Testis (tissue), 3 donors: ENCODE data around the gene HOTAIR. TPM values are rescaled to one million over a fixed set of nuclear protein-coding genes. Genes with fewer than 3 reads are reported as not detected.

ENCODE experiments used
- DNase-seq: peaks from one replicate; pipeline ENCODE4 v3.0.0-alpha.2; 2019
- H3K27ac ChIP-seq, 2 donors: fragments of 200-600 bp; sonication (generic); one replicate each; pipeline ENCODE4 v1.5.1; 2019
- H3K27me3 ChIP-seq: fragments of 200-600 bp; sonication (generic); one replicate; pipeline ENCODE4 v1.5.1; 2019
- H3K36me3 ChIP-seq: fragments of 200-600 bp; sonication (generic); one replicate; pipeline ENCODE4 v1.5.1; 2017; ENCODE audit warnings: low read depth; ENCODE audit errors: missing control alignments
- H3K4me1 ChIP-seq: fragments of 200-600 bp; sonication (generic); one replicate; pipeline ENCODE4 v1.5.1; 2019
- H3K4me3 ChIP-seq, 2 donors: fragments of 200-600 bp; sonication (generic); one replicate each; pipeline ENCODE4 v1.5.1; 2017 to 2019
- H3K9me3 ChIP-seq: fragments of 200-600 bp; sonication (generic); one replicate; pipeline ENCODE4 v1.5.1; 2017
- CTCF ChIP-seq, 3 experiments: fragments of 450-650 bp in 2 of 3; fragments of 200-600 bp in 1 of 3; sonication (generic) in 1 of 3; IDR thresholded peaks; one replicate each; pipeline ENCODE4 v1.5.1; 2016 to 2019; ENCODE audit warnings: antibody characterized with exemption in 3 of 3, mild to moderate bottlenecking in 2 of 3, moderate library complexity in 1 of 3
- POLR2A ChIP-seq: fragments of 450-650 bp; IDR thresholded peaks from one replicate; pipeline ENCODE4 v1.6.1; 2017; ENCODE audit warnings: antibody characterized with exemption, mild to moderate bottlenecking, moderate library complexity
- WGBS, 2 donors: methylation state at CpG; one replicate each; pipeline ENCODE4 v1.1.5; 2018; 5-methylcytosine and 5-hydroxymethylcytosine counted together
- intact Hi-C: fragments of 100-400 bp; cut with DNase I; formaldehyde crosslinking; loops from one replicate; pipeline ENCODE4 v1.15.1; 2023; ENCODE audit warnings: low total_unique reads
- polyA plus RNA-seq: library from polyadenylated mRNA; stranded (reverse); fragments of 350-450 nt; fragmentation: Illumina TruSeq; extraction: RNeasy Lipid Tissue Mini Kit (QIAGEN cat#74804); gene quantifications from one replicate; pipeline ENCODE4 v1.2.3, GENCODE V29; 2014; ENCODE audit warnings: low read depth, low replicate concordance; ENCODE audit not compliant: insufficient read depth
- total RNA-seq, 2 donors: library from RNA; depleted of rRNA; stranded (reverse); fragments of >200 nt; gene quantifications; one replicate each; pipeline ENCODE4 v1.2.3, GENCODE V29; 2016

The HOTAIR gene
- total and polyA plus RNA-seq, 3 donors from 2014 or later = 3.1 to 8.6 (median 3.4) TPM

DNA sequence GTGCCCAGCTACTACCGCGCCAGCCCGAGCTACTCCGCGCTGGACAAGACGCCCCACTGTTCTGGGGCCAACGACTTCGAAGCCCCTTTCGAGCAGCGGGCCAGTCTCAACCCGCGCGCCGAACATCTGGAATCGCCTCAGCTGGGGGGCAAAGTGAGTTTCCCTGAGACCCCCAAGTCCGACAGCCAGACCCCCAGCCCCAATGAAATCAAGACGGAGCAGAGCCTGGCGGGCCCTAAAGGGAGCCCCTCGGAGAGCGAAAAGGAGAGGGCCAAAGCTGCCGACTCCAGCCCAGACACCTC is 10.9 kb upstream of the HOTAIR start:
- intact Hi-C loops = loop anchor here (5.0 to 10.0 kb wide), 2 partner anchors 211 to 217 kb away; no protein-coding TSS in a partner anchor
- H3K27ac ChIP-seq = no peak overlapping the region
- WGBS, 2 donors = 0 to 5% methylated on average over 3 to 21 of the region's 21 CpGs
- TF ChIP-seq CTCF (IDR thresholded peaks at IDR 0.05) = no peak
- no peak for TF ChIP-seq POLR2A
- DNase-seq = no peak
- H3K4me3 ChIP-seq = peak overlapping the region; percentile 39 to 61
- no peaks in the 10 kb centered on the region for H3K9me3 ChIP-seq
- peaks cover 19% of the 10 kb centered on the region for H3K4me1 ChIP-seq
- no peaks in the 10 kb centered on the region for H3K36me3 ChIP-seq
- H3K27me3 ChIP-seq = no peaks in the 10 kb centered on the region

- WGBS, 2 donors = 3% methylated on average over 44 to 55 of the region's 55 CpGs
- H3K27ac ChIP-seq = no peak within 1 kb of the TSS
- peaks cover 19% of the 10 kb centered on the region for H3K4me1 ChIP-seq
- peak; percentile 97 for DNase-seq
- no peak for TF ChIP-seq POLR2A
- TF ChIP-seq CTCF (IDR thresholded peaks at IDR 0.05) = peak; percentile 39 to 91 (median 80)
- H3K4me3 ChIP-seq = peak within 1 kb of the TSS; percentile 39 to 61
- no peaks in the 10 kb centered on the region for H3K9me3 ChIP-seq
- no peaks in the 10 kb centered on the region for H3K36me3 ChIP-seq
- intact Hi-C loops = loop anchor here (5.0 to 10.0 kb wide), 2 partner anchors 210 to 217 kb away; no protein-coding TSS in a partner anchor
- no peaks in the 10 kb centered on the region for H3K27me3 ChIP-seq
These were observed 10.3 kb upstream of the HOTAIR start, which contains the start of gene HOXC10 for GRCh38 chr12:53984901-53985691. Gene HOXC10, plus strand, starts transcription at chr12:53985146. Its CDS starts 114 bp downstream, at chr12:53985260.

DNA sequence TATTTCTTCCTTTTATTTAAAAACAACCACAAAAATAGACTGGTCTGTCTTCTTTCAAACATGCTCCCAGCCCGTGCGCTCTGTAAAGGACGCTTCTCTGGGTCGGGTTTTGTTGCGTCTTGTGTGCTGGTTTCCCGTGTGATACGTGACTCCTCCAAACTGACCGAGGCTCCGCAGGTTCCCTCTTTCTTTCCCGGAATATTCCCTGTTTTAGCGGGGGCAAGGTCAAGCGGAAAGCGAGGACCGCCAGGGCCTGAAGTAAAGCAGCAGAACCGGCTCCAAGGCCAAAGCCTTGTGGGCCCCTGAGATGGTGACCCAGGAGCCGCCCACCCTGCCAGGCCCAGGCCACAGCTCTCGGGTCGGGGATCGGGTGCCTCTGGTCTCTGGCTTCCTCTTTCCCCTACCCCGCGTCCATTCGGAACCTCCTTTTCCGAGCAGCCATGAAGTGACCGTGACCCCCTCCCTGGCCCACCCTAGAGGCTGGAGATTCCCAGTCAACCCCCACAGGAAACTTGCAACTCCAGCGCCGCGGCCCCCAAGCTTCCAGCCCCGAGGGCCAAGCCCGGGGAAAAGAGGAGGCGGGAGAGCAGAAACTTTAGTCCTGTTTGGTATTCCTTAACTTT is 9.3 kb upstream of the HOTAIR start:
- DNase-seq = no peak
- Histone ChIP-seq H3K4me1 (peaks cover 19% of the 10 kb centered on the region), H3K36me3 (no peaks in the 10 kb centered on the region), H3K9me3 (no peaks in the 10 kb centered on the region), H3K4me3 (no peak overlapping the region), H3K27me3 (no peaks in the 10 kb centered on the region), H3K27ac (no peak overlapping the region)
- 9 to 19% methylated on average over 25 to 30 of the region's 30 CpGs for WGBS, 2 donors
- TF ChIP-seq CTCF (IDR thresholded peaks at IDR 0.05) (no peak), POLR2A (no peak)
- intact Hi-C loops = loop anchor here (10.0 kb wide), 1 partner anchor 209 kb away; no protein-coding TSS in a partner anchor

DNA sequence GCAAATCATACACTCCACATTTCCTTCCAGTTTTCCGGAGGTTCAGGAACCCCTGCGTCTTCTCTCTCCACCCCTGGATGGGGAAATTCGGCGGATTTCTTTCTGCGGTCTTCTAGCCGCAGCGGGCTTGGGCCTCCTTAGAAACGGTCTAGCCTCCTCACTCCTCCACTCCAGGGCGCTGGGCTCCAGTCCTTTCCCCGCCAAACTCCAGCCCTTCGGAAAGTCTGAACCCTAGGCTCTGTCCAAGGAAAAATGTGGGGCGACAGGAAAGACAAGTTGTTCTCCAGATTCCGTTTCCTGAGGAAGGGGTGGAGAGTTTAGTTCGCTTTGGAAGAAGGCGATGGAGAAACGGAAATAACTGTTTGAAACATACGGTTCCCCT is 8.8 kb upstream of the HOTAIR start:
- DNase-seq = no peak
- WGBS, 2 donors = 32 to 34% methylated on average over 17 of the region's 17 CpGs
- no peaks in the 10 kb centered on the region for H3K27me3 ChIP-seq

More for the DNA sequence above, 8.8 kb upstream of the HOTAIR start:
- TF ChIP-seq CTCF (IDR thresholded peaks at IDR 0.05) = no peak
- no peak for TF ChIP-seq POLR2A
- intact Hi-C loops = loop anchor here (10.0 kb wide), 1 partner anchor 209 kb away; no protein-coding TSS in a partner anchor
- Histone ChIP-seq H3K27ac (no peak overlapping the region), H3K9me3 (no peaks in the 10 kb centered on the region), H3K4me3 (no peak overlapping the region), H3K36me3 (no peaks in the 10 kb centered on the region), H3K4me1 (peaks cover 19% of the 10 kb centered on the region)
